CD4-positive, alpha-beta T cell (primary cell): ENCODE measurements around the gene FAM111B. TPM values are rescaled to one million over a fixed set of nuclear protein-coding genes. Genes with fewer than 3 reads are reported as not detected.

ENCODE experiments used
- ATAC-seq: fragments of 200-7000 bp; cut with Tn5 transposase; one replicate; pipeline ENCODE4 v1.10.0; 2022; ENCODE audit warnings: mild to moderate bottlenecking; ENCODE audit not compliant: poor library complexity
- CTCF ChIA-PET: fragments of 350-600 bp; sonication (Branson Sonifier 250); formaldehyde crosslinking; loops from one replicate; lab custom pipeline; 2021; ENCODE audit warnings: antibody characterized with exemption, inconsistent platforms; lab: Charles Lee
- POLR2A ChIA-PET: fragments of 350-600 bp; sonication (Branson Sonifier 250); formaldehyde crosslinking; loops from one replicate; lab custom pipeline; 2021; ENCODE audit warnings: antibody characterized with exemption, inconsistent platforms; lab: Charles Lee
- DNase-seq, 14 experiments: peaks; one replicate each; pipeline ENCODE4 v3.0.0-alpha.2; 2013 to 2020; ENCODE audit warnings: mixed read lengths in 2 of 14
- H3K27ac ChIP-seq, 2 donors: one replicate each; pipeline versions ENCODE4 v1.5.1 to v1.7.0; 2013; ENCODE audit warnings: low read length in 2 of 2, low read depth in 1 of 2, mild to moderate bottlenecking in 1 of 2
- H3K27me3 ChIP-seq, 2 experiments: 1 replicate in 1 of 2; 2 replicates in 1 of 2; pipeline versions ENCODE4 v1.6.1 to v1.7.0; 2013; ENCODE audit warnings: low read length in 2 of 2, control low read depth in 1 of 2, mild to moderate bottlenecking in 1 of 2, moderate library complexity in 1 of 2; ENCODE audit not compliant: insufficient read depth in 2 of 2, control insufficient read depth in 1 of 2
- H3K36me3 ChIP-seq: one replicate; pipeline ENCODE4 v1.6.1; 2013; ENCODE audit warnings: low read length, control low read depth; ENCODE audit not compliant: insufficient read depth
- H3K4me1 ChIP-seq: one replicate; pipeline ENCODE4 v1.6.1; 2013; ENCODE audit warnings: low read length, control low read depth; ENCODE audit not compliant: insufficient read depth
- H3K4me3 ChIP-seq: one replicate; pipeline ENCODE4 v1.5.1; 2013; ENCODE audit warnings: mild to moderate bottlenecking, low read length, moderate library complexity
- H3K9me3 ChIP-seq, 2 experiments: 1 replicate in 1 of 2; 2 replicates in 1 of 2; pipeline versions ENCODE4 v1.6.1 to v1.7.0; 2013; ENCODE audit warnings: low read length in 2 of 2, mild to moderate bottlenecking in 2 of 2, control low read depth in 1 of 2, moderate library complexity in 1 of 2; ENCODE audit not compliant: control insufficient read depth in 1 of 2, insufficient read depth in 1 of 2
- H3K27ac Mint-ChIP-seq: one replicate; pipeline ENCODE4 v1.8.0; 2020; ENCODE audit warnings: mixed read lengths
- H3K27me3 Mint-ChIP-seq: one replicate; pipeline ENCODE4 v1.8.0; 2021; ENCODE audit warnings: mixed read lengths
- H3K36me3 Mint-ChIP-seq: one replicate; pipeline ENCODE4 v1.8.0; 2021; ENCODE audit warnings: low read depth, mixed read lengths
- H3K4me1 Mint-ChIP-seq: one replicate; pipeline ENCODE4 v1.8.0; 2021; ENCODE audit warnings: low read depth, mixed read lengths
- H3K4me3 Mint-ChIP-seq: one replicate; pipeline ENCODE4 v1.8.0; 2020; ENCODE audit warnings: mild to moderate bottlenecking, mixed read lengths
- H3K9me3 Mint-ChIP-seq: one replicate; pipeline ENCODE4 v1.8.0; 2020; ENCODE audit warnings: mixed read lengths
- CTCF ChIP-seq: fragments of 200-600 bp; IDR thresholded peaks from one replicate; pipeline ENCODE4 v1.8.0; 2022; ENCODE audit warnings: antibody characterized with exemption, mild to moderate bottlenecking
- intact Hi-C, 2 experiments: fragments of 100-400 bp; cut with DNase I in 1 of 2; cut with micrococcal nuclease in 1 of 2; formaldehyde crosslinking; loops; one replicate each; pipeline versions ENCODE4 v1.15.1 to v1.9.0; 2023 to 2025; cut with DNase I, micrococcal nuclease
- total RNA-seq, 174 experiments: library from RNA in 2 of 174; stranded (reverse) in 2 of 174; gene quantifications; one replicate each; pipeline ENCODE4 v1.2.3 and lab custom pipeline; 2021 to 2026

The FAM111B gene
- total RNA-seq, 2 experiments from 2014 or later = 0.82 to 1.2 TPM

GRCh38 chr11:59157433-59157832, 50.4 kb downstream of the FAM111B start:
- Histone ChIP-seq H3K36me3 (no peaks in the 10 kb centered on the region), H3K4me1 (no peaks in the 10 kb centered on the region), H3K27me3 (no peaks in the 10 kb centered on the region), H3K27ac (no peak overlapping the region), H3K4me3 (no peak overlapping the region), H3K9me3 (no peaks in the 10 kb centered on the region)
- no peak for TF ChIP-seq CTCF
- peaks cover 18% of the 10 kb centered on the region for H3K4me1 Mint-ChIP-seq
- ChIA-PET CTCF (interaction anchor here (1.1 to 5.3 kb wide), 5 partner anchors 9 to 37 kb away, joined by 4 to 87 read pairs (median 34); partner anchors contain the start of genes DTX4 and FAM111A), POLR2A (interaction anchor here (1.2 to 2.5 kb wide), 2 partner anchors 11 to 15 kb away, joined by 4 to 19 read pairs; partner anchors contain the start of gene FAM111A)
- H3K27me3 Mint-ChIP-seq = peaks cover 9% of the 10 kb centered on the region
- peaks cover 5% of the 10 kb centered on the region for H3K36me3 Mint-ChIP-seq
- no peak overlapping the region for H3K4me3 Mint-ChIP-seq
- intact Hi-C loops = loop anchor here (5.0 kb wide), 2 partner anchors 200 to 505 kb away; no protein-coding TSS in a partner anchor
- no peak overlapping the region for H3K27ac Mint-ChIP-seq
- DNase-seq (no peak), ATAC-seq (no peak)
- no peaks in the 10 kb centered on the region for H3K9me3 Mint-ChIP-seq

- Mint-ChIP-seq H3K9me3 (no peaks in the 10 kb centered on the region), H3K4me3 (no peak overlapping the region), H3K27ac (no peak overlapping the region), H3K4me1 (peaks cover 9% of the 10 kb centered on the region), H3K27me3 (peaks cover 9% of the 10 kb centered on the region), H3K36me3 (no peaks in the 10 kb centered on the region)
- Histone ChIP-seq H3K36me3 (no peaks in the 10 kb centered on the region), H3K4me3 (no peak overlapping the region), H3K9me3 (no peaks in the 10 kb centered on the region), H3K27me3 (no peaks in the 10 kb centered on the region), H3K27ac (no peak overlapping the region), H3K4me1 (no peaks in the 10 kb centered on the region)
- ChIA-PET POLR2A (interaction anchor here (0.6 to 2.5 kb wide), 6 partner anchors 13 to 63 kb away, joined by 3 to 19 read pairs (median 5); partner anchors contain the start of gene FAM111A), CTCF (interaction anchor here (0.9 to 5.3 kb wide), 12 partner anchors 8 to 634 kb away, joined by 3 to 87 read pairs (median 5); partner anchors contain the start of genes DTX4, FAM111A and FAM111B)
- peak; percentile 82 for TF ChIP-seq CTCF
- ATAC-seq = peak; percentile 97
- intact Hi-C loops = loop anchor here (1.0 to 5.0 kb wide), 5 partner anchors 16 to 506 kb away; partner anchors contain the start of gene FAM111A (in 1 of the 2)
- peak; percentile 34 to 88 (median 48) for DNase-seq
Observed at GRCh38 chr11:59158206-59159068, 51.4 kb downstream of the FAM111B start.

GRCh38 chr11:59164028-59164427, 57.0 kb downstream of the FAM111B start:
- no peak overlapping the region for H3K27ac Mint-ChIP-seq

More at GRCh38 chr11:59164028-59164427, 57.0 kb downstream of the FAM111B start:
- H3K4me1 ChIP-seq = no peaks in the 10 kb centered on the region
- Mint-ChIP-seq H3K27me3 (peaks cover 26% of the 10 kb centered on the region), H3K4me1 (no peaks in the 10 kb centered on the region), H3K36me3 (no peaks in the 10 kb centered on the region), H3K4me3 (no peak overlapping the region), H3K9me3 (no peaks in the 10 kb centered on the region)
- intact Hi-C loops = no loop called here
- TF ChIP-seq CTCF = no peak
- no peak for ATAC-seq
- no peak overlapping the region for H3K4me3 ChIP-seq
- no peak overlapping the region for H3K27ac ChIP-seq
- CTCF ChIA-PET = interaction anchor here (1.5 kb wide), 1 partner anchor 8 kb away, joined by 3 read pairs; the partner anchor contains the start of gene DTX4
- no peaks in the 10 kb centered on the region for H3K36me3 ChIP-seq
- POLR2A ChIA-PET = no interaction called here
- DNase-seq = no peak
- no peaks in the 10 kb centered on the region for H3K9me3 ChIP-seq
- H3K27me3 ChIP-seq = peaks cover 0 to 5% of the 10 kb centered on the region in 2 experiments
